Stimulated activated CD8-positive, alpha-beta memory T cell treated with anti-CD3 and anti-CD28 coated beads, Interleukin-15, amount 100 ng/mL, for 1 hour (primary cell): ENCODE results near the gene SMS.

ENCODE experiments used
- DNase-seq: peaks from one replicate; pipeline ENCODE4 v3.0.0-alpha.2; 2020; ENCODE audit warnings: low read depth

The SMS gene

DNA sequence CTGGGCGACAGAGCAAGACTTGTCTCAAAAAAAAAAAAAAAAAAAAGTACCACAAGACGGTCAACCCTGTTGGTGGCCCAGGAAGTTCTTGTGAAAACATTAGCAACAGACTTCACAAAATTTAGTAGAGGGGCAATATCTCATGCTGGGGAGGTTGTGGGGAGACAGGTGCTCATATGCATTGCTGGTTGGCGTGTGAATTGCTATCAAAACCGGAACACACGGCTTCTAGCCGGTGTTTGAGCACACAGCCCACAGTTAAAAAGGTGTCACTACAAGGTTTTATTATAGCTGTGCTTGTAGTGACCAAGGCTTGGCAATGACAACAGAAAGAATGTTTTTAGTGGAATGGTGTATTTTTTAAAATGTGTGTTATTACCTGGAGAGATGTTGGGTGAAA lies 41.8 kb downstream of the SMS start:
- DNase-seq, result no peak

GRCh38 chrX:21985332-21985777 lies 44.8 kb downstream of the SMS start:
- DNase-seq, result peak; percentile 23

- no peak for DNase-seq
Observed at GRCh38 chrX:21986596-21986995, 46.1 kb downstream of the SMS start.

- DNase-seq, result no peak
Observed at GRCh38 chrX:21989384-21989783, 48.9 kb downstream of the SMS start.

- no peak for DNase-seq
Observed at GRCh38 chrX:21990832-21991231, 50.3 kb downstream of the SMS start.

DNA sequence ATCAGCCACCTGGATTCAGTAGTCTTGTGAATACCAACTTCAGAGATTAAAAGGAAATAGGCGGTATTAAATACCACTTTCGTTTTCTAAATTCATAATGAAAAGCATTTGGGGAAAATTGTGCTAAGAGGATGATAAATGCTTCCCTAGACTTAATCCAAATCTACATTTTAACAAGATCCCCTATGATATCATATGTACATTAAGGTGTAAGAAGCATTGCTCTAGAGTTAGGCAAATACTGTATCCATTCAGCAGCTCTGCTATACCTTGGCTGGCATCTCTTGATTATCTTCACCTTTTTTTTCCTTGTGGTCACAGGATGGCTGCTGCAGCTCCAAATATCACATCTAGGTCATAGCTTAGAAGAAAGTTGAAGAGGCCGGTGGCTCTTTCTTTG lies 51.0 kb downstream of the SMS start:
- no peak for DNase-seq

DNA sequence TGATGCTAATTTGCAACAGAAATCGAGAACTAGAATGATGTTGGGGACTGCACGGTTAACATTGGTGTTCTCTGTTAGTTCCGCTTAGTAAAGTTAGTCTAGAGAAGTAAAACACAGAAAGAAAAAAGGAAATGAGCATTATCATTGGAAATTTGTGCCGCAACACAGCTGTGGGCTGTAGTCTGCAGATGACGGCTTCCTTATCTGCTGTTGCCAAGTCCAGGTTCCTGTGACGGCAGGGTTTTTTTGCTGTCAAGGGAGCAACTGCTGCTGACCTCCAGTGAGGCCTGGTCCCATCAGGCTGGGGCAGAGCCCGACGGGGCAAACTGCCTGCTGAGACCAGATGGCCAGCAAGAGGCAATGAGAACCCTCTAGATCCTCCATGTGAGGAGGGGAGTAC lies 52.8 kb downstream of the SMS start:
- DNase-seq, result no peak

DNA sequence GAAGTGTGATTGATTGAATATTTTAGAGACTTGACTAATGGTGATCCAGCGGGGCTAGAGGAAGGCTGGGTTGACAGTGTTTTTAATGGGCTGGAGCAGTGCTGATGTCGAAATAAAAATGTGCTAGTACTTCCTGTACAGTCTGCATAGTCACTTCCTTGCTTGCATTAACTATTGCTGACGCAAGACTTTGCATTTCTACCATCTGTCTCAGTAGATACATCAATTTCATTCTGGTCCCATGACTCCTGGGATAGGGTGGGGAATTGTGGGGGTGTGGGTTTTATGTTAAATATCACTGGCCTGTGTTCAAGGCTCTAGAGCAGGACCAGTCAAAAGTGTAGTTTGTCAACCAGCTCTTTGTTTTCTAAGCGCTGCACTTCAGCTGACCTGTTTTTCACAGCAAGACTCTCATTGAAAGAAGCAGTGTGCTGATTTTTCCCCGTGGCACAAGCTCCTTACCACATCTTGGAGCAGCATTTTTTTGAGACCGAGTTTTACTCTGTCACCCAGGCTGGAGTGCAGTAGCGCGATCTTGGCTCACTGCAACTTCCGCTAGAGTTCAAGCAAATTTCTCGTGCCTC lies 56.5 kb downstream of the SMS start:
- DNase-seq, result no peak

- DNase-seq, result no peak
Observed at GRCh38 chrX:21998037-21998436, 57.5 kb downstream of the SMS start.

GRCh38 chrX:22004866-22005265 lies 64.4 kb downstream of the SMS start:
- DNase-seq, result no peak

GRCh38 chrX:22012051-22012450 lies 71.5 kb downstream of the SMS start:
- DNase-seq, result no peak

GRCh38 chrX:22012931-22013330 lies 72.4 kb downstream of the SMS start:
- no peak for DNase-seq

DNA sequence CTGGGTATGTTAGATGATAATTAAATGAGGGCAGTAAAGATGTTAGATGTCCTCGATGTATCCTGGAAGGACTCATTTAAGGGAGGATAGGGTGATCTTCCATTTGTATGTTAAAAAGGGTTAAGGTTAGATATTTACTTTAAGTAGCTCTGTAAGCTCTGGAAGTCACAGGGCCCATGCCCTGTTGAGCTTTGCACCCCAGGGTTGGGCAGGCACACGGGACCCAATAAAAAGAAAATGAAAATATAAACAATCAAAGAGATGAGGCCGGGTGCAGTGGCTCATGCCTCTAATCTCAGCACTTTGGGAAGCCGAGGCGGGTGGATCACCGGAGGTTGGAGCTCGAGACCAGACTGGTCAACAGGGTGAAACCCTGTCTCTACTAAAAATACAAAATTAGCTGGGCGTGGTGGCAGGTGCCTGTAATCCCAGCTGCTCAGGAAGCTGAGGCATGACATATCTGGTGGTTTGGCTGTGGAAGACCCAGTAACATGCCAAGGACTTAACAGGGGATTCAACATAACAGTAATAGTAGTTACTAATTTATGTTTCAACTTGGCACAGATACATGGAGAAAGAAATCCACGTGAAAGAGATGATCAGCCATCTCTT lies 74.7 kb downstream of the SMS start:
- no peak for DNase-seq

DNA sequence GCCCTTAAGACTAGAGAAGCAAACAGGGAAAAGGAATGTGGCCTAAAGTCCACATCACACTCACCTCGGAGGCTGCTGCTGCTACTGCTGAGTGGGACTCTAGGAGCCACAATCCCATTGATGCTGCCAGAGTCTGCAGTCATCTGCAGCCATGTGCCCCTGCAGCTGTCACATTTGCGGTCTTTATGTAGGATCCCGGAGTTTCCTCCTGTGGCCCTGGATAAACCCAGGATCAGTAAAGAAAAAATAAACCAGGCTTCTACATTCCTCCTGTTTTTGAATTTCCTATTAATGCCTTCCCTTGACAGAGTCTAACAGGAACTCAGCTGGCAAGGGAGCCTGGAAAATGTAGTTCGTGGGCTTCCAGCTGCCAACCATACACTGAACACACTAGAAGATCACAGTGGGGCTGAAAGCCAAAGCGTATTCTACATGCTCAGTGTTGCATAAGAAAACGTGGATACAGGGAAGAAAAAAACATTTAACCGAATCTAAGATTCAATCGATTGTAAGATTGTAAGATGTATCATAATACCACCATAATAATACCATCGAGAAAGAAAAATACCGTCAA lies 81.3 kb downstream of the SMS start:
- DNase-seq, result no peak

DNA sequence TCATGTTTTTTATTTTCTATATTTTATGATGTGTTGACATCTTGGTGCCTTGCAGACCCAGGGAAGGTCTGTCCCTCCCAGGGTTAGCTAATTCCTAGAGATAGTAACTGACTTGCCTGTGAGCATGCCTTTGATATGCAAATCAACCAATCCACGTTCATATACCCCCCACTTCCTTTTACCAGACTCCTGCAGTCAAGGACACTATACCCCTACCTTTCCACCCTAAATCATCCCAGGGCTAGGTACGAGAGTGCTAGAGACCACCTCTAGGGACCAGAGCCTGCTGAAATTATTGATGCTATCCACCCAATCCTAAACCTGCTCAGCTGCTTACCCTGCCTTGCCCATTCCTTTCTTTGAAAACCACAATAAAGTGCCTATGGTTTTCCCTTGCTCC lies 84.1 kb downstream of the SMS start:
- no peak for DNase-seq

GRCh38 chrX:22025751-22026150 lies 85.2 kb downstream of the SMS start:
- DNase-seq, result no peak

DNA sequence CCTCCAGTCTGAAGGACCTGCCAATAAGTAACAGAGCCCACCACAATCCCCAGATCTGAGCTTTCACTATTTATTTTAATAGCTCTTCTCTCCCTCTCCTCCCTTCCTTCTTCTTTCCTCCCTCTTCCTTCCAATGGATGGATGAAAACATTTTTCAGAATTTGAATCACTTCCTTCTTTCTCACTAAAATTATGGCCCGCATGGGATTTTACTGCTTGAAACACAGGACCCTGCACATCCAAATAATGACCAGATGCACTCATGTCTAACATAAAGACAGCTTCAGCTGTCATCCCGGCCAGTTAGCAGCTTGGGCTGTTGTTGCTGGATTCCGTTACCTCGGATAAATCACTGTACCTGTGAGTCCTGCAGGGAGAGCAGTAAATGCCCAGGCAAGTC lies 86.2 kb downstream of the SMS start:
- no peak for DNase-seq

DNA sequence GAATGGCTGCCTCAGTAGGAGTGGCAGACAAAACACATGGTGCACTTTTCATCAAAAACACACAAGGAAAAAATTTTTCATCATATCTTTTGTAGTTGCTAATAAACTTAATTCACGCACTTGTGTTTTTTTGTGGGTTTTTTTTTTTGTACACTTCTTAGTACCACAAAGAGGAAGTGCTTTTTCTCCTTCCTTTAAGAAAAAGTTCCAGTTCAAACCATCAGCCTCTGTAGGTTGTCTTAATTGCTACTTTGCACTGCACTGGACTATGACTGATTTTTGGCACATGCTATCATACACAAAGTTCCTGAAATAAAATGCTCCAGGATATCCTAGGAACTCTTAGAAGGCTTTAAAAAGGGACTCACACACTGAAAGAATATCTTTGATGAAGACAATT lies 91.6 kb downstream of the SMS start, which contains the start of gene PHEX:
Gene PHEX (plus strand): TSS at position 242 of the 400 bp plus-strand sequence. CDS start 681 bp downstream, outside the sequence.
- DNase-seq, result no peak

GRCh38 chrX:22032506-22032905 lies 92.0 kb downstream of the SMS start:
- DNase-seq, result no peak

GRCh38 chrX:22033818-22034217 lies 93.3 kb downstream of the SMS start:
- DNase-seq, result no peak

- DNase-seq, result no peak
Observed at GRCh38 chrX:22035236-22035635, 94.7 kb downstream of the SMS start.

GRCh38 chrX:22037225-22037624 lies 96.7 kb downstream of the SMS start:
- DNase-seq, result no peak

- no peak for DNase-seq
Observed at GRCh38 chrX:22037911-22038537, 97.5 kb downstream of the SMS start.
